NCI-H2107 treated with DMSO at 0.1 percent for 48 hours (cell line): ENCODE measurements around the gene NGEF.

Experiments
- DNase-seq: peaks from one replicate; lab custom pipeline; 2025; ENCODE audit not compliant: unreplicated experiment; lab: John Stamatoyannopoulos, UW

Gene NGEF

DNA sequence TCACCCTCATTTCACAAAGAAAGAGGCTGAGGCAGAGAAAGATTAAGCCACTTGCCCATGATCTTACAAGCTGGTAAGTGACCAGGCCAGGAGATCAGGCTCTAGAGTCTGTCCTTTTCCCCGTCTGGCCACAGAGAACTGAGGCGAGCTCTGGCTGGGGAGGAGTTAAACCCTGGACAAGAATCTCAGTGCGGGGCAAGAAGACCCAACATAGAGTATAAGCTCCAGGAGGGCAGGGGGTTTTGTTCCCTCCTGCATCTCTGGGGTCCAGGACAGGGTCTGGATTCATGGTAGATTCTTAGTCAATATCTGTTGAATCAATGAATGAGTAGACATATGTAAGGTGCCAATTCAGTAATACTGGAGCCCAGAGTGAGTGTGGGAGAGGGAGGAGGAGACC, 34.1 kb upstream of the NGEF start:
- no peak for DNase-seq

DNA sequence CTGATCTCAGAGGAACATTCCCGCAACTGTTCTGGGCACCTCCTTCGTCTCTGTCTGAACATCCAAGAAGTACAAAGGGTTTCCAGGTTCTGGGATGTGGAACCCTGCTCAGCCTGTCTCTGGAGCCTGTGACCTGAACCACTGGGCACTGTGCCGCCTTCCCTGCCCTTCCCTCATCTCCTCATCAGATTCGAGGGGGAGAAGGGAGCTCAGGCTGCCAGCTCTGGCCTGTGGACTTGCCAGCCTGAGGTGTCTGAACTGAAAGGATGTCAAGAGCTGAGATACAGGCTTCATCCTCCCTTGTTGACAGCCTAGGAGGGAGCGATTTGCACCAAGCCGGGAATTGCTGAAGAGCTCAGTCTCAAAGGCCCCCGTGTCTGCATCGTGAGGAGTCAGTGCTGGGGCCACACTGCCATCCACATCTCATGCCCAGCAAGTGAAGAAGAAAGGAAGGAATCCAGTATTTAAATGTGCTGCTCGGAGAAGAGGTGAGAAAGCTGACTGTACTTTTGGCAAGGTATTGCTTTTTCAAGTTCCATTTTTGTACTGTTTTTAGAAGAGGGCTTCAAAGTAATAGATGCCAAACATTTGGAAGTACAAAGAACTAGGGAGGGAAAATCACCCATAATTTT, 32.0 kb upstream of the NGEF start:
- no peak for DNase-seq

DNA sequence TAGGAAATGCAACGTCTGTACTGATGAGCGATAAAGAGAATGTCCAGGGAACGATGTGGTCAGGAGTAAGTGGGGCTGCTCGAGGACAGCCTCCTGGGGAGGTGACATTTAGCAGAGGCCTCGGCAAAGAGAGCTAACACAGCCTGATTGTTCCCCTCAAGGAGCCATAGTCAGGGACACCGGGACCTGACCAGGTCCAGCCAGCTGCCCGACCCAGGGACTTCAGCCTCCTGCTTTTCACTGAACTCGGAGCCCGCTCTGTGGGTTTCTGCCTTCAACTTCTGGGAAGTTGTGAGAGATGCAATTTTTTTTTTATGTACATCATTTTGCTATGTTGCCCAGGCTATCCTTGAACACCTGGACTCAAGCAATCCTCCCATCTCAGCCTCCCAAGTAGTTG, 29.5 kb upstream of the NGEF start:
- no peak for DNase-seq

DNA sequence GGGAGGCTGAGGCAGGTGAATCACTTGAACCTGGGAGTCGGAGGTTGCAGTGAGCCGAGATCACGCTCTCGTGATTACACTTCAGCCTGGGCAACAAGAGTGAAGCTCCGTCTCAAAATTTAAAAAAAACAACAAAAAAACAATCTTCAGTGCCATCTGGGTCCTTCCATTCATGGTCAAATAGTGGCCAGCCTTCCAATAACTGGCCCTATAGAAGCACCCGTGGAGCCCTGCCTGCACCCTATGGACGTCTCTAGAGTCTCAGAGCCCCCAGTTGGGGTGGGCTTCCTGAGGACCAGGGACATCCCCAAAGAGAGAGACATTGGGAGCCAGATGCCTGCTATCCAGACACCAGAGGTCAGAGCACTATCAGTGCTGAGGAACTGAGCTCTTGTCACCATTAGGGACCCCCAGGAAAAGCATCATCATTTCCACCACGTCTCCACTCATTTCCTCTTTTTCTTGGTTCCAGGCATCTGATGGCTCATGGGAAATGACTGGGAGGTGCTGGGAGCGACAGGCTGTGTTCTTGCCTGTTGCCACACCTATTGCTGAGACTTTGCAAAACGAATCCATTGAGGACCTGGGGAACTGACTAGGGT, 28.8 kb upstream of the NGEF start:
- DNase-seq = no peak

DNA sequence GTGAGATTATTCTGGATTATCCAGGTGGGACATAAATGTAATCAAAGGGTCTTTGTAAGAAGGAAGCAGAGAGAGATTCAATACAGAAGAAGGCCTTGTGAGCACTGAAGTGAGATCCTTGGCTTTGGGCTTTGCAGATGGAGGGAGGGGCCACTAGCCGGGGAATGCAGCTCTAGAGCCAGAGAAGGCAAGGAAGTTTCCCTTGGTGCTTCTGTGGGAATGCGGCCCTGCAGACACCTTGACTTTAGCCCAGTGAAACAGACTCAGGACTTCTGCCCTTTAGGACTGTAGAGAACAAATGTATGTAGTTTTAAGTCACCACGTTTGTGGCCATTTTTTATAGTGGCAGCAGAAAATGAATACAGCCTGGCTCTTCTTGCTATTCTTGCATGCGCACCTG, 27.5 kb upstream of the NGEF start:
- DNase-seq = no peak

DNA sequence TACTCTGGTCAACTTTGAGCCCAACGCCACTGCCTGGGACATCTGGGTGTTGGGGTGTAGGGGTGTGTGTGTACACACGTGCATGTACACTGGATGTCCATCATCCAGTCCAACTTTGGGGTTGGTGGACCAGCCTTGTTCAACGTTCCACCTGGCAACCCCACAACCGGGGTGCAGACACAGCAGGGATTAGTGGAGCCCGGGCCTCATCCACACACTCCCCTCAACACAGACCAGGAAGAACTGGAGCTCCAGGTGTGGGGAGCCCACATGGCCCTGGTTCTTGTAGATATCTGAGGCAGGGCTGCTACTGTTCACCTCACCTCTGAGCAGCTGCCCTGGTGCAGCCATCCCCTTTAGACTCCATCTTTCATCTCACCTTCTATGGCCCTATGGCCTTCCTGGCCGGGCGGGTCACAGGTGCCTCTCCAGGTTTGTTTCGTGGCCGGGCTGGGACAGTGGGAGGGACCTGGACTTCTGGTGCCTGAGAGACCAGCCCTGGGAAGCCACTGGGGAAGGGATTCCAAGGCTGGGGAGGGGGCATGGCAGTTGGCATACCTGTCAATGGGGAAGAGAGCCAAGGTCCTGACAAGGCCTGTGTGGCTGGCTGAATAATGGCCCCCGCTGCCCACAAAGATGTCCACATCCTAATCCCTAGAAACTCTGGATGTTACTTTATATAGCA, 26.9 kb upstream of the NGEF start:
- no peak for DNase-seq

DNA sequence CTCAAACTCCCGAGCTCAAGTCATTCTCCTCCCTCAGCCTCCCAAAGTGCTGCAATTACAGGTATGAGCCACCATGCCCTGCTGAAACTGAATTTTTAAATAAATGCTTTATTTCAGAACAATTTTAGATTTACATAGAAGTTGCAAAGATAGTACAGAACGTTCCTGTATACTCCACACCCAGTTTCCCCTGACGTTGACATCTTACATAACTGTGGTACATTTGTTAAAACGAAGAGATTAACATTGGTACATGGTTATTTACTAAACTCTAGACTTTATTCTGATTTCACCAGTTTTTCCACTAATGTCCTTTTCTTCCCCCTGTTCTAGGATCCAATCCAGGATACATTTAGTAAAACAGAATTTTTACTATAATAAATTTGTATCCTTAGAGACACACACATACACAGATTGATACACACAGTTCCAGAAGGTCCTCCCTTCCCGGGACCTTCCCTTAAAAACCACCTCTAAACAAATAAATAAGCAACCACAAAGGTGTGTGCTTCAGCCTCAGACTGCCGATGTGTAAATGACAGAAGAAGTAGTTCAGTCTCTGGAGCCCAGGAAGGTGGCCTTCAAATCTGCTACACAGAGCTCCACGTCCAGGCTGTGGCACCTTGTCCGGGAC, 26.3 kb upstream of the NGEF start:
- DNase-seq = no peak

DNA sequence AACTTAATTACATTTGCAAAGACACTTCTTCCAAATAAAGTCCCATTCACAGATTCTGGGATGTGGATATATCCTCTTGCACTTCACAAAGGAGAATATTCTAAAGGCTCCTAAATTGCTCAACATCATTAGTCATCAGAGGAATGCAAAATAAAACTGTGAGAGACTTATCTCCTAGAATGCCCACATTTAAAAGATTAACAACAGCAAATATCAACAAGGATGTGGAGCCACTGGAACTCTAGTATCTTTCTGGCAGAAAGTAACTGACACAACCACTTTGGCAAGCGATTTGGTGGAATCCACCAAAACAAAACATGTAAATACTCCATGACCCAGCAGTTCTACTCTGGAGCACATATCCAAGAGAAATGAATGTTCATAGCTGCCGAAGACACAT, 24.0 kb upstream of the NGEF start:
- no peak for DNase-seq

DNA sequence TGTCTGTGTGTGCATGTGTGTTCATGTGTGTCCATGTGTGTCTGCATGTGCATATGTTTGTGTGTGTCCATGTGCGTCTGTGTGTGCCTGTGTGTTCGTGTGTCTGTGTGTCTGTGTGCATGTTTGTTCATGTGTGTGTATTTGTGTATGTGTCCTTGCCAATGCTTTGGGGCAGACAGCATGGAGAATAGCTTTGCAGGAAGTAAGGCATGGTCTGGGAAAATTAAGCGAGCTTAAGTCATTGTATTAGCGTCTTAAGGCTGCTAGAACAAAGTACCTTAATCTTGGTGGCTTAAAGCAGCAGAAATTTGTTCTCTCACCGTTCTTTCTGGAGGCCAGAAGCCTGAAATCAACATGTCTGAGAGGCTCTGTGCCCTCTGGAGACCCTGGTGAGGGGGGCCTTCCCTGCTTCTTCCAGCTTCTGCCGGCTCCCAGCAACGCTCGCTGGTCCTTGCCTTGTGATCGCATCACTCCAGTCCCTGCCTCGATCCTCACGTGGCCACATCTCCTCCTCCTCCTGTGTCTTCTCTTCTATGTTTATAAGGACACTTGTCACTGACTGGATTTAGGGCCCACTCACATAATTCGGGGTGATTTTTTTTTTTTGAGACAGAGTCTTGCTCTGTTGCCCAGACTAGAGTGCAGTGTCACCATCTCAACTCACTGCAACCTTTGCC, 23.2 kb upstream of the NGEF start:
- no peak for DNase-seq

DNA sequence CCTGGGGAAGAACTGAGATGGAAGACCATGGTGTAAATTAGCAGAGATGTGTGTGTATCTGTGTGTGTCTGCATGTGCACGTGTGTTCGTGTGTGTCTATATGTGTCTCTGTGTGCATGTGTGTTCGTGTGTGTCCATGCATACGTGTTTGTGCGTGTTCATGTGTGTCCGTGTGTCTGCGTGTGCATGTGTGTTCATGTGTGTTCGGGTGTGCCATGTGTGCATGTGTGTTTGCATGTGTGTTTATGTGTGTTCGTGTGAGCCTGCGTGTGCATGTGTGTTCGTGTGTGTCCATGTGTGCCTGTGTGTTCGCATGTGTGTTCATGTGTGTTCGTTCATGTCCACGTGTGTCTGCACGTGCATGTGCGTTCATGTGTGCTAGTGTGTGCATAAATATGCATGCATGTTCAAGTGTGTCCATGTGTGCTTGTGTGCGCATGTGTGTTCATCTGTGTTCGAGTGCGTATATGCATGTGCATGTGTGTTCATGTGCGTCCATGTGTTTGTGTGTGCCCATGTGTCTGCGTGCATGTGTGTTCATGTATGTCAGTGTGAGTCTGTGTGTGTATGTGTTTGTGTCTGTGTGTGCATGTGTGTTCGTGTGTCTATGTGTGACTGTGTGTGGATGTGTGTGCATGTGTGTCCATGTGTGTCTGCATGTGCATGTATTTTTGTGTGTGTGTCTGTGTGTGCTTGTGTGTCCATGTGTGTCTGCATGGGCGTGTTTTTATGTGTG, 22.5 kb upstream of the NGEF start:
- no peak for DNase-seq

DNA sequence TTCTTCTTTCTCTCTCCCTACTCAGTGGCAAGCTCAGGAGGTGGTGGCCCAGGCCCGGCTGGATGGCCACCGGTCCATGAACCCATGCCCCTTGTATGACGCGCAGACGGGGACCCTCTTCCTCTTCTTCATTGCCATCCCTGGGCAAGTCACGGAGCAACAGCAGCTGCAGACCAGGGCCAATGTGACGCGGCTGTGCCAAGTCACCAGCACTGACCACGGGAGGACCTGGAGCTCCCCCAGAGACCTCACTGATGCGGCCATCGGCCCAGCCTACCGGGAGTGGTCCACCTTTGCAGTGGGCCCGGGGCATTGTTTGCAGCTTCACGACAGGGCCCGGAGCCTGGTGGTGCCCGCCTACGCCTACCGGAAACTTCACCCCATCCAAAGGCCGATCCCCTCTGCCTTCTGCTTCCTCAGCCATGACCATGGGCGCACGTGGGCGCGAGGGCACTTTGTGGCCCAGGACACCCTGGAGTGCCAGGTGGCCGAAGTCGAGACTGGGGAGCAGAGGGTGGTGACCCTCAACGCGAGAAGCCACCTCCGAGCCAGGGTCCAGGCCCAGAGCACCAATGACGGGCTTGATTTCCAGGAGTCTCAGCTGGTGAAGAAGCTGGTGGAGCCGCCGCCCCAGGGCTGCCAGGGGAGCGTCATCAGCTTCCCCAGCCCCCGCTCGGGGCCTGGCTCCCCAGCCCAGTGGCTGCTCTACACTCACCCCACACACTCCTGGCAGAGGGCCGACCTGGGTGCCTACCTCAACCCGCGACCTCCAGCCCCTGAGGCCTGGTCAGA, 21.2 kb upstream of the NGEF start:
- DNase-seq = no peak

DNA sequence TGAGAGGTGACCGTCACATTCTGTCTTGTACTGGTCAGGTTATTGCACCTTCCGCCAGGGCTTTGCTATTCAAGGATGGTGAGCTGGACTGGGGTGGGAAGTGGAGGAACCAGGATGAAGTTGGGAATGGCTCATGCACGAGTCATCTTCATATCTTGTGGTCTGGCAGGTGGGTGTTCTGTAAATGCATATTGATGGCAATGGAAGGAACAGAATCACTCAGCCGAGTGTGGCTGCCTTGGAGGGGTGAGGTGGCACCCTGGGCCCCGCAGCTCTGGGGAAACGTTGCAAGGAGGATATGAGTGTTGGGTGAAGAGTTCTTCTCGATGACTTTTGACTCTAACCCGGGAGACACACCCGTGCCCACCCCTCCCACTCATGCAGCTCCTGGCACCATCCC, 20.6 kb upstream of the NGEF start:
- DNase-seq = no peak

DNA sequence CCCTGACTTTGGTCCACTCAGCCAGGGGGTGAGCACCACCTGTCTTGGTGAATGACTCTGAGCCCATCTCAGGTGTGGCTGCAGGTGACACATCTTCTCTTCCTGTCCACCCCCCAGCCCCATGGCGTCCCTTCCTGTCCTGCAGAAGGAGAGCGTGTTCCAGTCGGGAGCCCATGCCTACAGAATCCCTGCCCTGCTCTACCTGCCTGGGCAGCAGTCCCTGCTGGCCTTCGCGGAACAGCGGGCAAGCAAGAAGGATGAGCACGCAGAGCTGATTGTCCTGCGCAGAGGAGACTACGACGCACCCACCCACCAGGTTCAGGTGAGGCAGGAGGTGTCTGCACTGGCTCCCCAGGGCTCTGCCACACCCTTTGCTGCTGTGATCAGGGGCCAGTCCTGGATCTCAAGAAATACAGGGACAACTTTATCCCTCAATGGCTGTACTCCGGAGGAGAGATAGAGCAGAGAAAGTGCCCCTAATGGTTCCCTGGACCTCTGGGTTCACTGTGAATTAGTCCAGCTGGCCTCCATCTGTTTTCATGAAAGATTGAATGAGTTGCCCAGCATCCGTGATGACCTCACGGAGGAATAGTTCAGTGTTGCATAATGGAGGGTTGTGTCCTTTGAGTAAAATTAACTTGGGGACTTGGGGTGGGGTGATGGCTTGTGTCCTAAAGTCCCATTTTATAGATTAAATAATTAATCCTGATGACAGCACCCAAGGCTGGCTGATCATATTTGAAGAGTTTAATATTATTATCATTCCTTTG, 19.7 kb upstream of the NGEF start, which contains the start of gene NEU2:
Gene NEU2, plus strand, starts transcription at position 122 of the 770 bp plus-strand sequence. Its CDS starts 0 bp downstream, at position 122.
- no peak for DNase-seq

DNA sequence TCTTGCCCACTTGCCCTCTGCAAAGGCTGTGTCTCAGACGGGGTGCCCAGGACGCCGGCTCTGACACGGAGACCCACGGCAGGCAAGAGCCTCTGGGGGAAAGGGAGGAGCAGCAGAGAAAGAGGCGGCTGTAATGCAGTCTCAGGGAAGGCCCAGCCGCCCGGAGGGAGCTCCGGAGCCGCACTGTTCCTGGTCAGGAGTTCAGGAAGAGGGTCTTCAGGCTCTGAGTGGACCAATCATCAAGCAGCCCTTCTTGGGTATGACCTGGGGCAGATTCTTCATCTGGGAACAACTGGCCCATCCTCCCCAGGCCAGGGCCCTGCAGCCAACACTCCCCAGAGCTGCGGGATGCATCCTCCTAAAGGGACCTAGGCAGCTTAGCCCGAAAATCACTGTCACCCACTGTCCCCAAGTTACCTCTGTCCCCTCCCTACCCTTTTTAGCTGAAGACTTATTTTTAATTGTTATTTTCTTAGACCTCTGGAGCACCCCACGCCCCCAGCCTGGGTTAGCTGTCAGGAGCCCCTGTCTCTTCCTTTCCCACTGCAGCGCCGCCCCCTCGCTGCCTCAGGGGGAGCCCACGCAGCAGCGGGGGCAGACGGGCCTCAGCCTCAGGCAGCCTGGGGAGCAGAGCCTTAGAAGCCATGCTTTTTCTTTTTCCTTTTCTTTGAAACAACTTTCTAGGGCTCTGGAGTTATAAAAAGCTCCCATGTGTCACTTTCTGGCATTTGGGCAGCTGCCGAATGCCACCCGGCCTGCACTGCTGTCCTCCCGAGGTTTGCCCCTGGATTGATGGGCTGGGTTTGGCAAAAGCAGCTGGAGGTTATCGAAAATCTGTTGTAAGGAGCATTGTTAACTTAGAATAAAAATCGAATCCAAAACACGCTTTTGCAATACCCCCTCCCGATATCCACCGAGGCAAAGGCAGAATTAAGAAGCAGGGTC, 18.8 kb upstream of the NGEF start:
- no peak for DNase-seq

DNA sequence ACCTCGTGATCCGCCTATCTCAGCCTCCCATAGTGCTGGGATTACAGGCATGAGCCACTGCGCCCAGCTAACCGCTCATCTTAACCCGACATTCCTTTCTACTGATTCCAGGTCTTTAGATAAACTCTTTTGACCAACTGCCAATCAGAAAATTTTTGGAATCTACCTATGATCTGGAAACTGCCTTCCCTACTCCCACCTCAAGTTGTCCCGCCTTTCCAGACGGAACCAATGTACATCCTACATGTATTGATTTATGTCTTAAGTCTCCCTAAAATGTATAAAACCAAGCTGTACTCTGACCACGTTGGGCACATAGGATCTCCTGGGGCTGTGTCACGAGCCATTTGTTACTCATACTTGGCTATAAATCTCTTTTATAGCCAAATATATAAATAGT, 16.3 kb upstream of the NGEF start:
- DNase-seq = no peak

DNA sequence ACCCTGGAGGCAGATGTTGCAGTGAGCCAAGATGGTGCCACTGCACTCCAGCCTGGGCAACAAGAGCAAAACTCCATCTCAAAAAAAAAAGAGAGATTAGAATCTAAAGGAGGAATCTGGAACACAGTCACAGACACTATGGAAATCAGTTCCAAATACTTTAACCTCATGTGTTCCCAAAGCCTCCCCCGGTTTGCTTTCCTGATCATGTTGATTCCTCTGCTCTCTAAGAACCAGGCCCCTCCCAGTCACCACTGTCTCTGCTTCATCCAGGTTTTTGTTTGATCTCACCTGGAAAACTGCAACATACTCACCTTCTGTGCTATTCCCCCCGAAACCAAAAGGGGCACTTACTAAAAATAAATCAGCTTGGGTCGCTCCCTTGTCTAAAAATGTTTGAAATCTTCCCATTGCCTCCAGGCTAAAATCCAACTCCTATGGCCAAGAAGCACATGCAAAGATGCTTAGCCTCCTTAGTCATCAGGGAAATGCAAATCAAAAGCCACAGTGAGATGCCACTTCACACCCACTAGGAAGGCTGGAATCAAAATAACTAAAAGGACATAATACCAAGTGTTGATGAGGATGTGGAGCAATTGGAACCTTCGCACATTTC, 13.2 kb upstream of the NGEF start:
- DNase-seq = no peak

DNA sequence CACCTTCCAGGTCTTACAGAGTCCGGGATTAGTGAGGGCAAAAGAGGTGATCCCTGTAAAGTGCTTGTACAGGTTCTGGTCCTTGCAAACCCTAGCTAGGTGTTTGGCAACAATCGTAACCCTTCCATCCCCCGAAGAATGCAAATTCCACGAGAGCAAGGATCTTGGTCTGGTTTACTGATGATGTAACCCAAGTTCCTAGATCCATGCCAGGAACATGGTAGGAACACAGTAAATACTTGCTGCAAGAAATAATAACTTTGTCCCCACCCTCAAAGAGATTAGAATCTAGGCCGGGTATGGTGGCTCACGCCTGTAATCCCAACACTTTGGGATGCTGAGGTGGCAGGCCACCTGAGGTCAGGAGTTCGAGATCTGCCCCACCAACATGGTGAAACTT, 12.7 kb upstream of the NGEF start:
- DNase-seq = no peak
